Measurements from ENCODE around the gene ARGLU1.

ARGLU1 gene

DNA sequence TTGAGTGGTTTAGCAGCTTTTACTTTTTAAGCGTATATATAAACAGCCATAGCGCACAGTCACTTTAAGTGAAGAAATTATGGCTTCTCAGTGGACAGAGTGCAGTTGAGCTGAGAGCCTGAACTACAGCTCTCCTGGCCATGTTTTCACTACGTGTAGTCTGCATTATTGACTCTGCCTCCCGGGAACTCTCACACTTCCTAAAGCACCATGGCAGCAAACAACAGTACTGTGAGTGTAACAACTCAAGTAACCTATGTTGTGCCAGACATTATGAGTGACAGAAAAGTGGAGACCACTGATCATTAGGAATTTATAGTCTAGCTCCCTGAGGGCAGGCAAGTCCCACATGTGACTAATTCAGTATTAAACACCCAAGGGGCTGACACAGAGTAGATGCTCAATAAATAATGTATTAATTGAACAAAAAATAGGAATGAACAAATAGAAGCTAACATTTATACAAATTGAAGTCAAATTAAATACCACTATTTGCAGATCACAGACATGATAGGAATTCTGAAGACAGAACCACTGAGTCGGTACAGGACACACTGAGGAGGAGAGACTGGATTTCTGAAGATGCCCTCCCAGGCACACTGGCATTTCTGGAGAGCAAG is 52.2 kb downstream of the ARGLU1 start:
- ChIA-PET POLR2A (interaction anchor here (0.9 kb wide), 1 partner anchor 20 kb away, joined by 3 read pairs; the partner anchor contains the start of gene EFNB2), CTCF (interaction anchor here (0.8 kb wide), 1 partner anchor 370 kb away, joined by 3 read pairs; no protein-coding TSS in a partner anchor)
- no peak for DNase-seq (ENCODE audit: extremely low spot score)
- no peak for TF ChIP-seq ELF4 (IDR thresholded peaks at IDR 0.05)
- no peak for TF ChIP-seq SUZ12 (IDR thresholded peaks at IDR 0.05)

DNA sequence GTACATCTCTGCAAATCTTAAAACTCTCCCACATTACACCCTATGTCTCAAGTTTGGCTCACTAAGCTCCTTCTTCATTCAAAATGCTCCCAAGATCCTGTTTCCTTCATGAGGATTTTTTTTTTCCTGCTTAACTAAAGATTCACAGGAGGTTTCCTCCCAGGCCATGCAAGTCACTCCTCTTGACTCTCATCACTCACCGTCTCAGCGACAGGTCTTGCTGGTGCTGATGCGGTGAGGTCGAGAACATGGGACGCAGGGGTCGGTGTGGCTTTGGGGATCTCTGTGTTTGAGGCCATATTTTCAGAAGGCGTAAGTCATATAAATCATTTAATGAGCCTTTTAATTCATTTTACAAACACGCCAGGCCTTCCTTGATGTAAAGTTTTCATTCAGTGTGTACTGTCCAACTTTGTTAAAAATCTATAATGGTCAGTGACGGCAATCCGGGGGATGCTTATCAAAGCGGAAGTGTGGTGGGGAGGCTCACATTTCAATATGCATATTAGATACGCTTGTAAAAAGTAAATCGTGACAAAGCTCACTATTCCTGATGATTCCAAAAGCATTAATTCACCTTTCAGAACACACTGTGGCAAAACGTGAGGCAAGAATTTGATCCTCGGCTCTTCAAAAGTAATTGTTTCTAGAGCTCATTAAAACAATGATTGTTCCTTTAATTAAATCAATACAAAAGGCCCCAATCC is 52.9 kb downstream of the ARGLU1 start:
- no peak for DNase-seq (ENCODE audit: extremely low spot score)
- CTCF ChIA-PET = interaction anchor here (0.8 kb wide), 1 partner anchor 369 kb away, joined by 3 read pairs; no protein-coding TSS in a partner anchor
- TF ChIP-seq, protein P1, sequence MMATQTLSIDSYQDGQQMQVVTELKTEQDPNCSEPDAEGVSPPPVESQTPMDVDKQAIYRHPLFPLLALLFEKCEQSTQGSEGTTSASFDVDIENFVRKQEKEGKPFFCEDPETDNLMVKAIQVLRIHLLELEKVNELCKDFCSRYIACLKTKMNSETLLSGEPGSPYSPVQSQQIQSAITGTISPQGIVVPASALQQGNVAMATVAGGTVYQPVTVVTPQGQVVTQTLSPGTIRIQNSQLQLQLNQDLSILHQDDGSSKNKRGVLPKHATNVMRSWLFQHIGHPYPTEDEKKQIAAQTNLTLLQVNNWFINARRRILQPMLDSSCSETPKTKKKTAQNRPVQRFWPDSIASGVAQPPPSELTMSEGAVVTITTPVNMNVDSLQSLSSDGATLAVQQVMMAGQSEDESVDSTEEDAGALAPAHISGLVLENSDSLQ (IDR thresholded peaks at IDR 0.05) = peak; percentile 20; the same call in 1 of the 2 replicates
- TF ChIP-seq FOXA1 (IDR thresholded peaks at IDR 0.05) = no peak
- POLR2A ChIA-PET = interaction anchor here (0.9 kb wide), 1 partner anchor 21 kb away, joined by 3 read pairs; the partner anchor contains the start of gene EFNB2

DNA sequence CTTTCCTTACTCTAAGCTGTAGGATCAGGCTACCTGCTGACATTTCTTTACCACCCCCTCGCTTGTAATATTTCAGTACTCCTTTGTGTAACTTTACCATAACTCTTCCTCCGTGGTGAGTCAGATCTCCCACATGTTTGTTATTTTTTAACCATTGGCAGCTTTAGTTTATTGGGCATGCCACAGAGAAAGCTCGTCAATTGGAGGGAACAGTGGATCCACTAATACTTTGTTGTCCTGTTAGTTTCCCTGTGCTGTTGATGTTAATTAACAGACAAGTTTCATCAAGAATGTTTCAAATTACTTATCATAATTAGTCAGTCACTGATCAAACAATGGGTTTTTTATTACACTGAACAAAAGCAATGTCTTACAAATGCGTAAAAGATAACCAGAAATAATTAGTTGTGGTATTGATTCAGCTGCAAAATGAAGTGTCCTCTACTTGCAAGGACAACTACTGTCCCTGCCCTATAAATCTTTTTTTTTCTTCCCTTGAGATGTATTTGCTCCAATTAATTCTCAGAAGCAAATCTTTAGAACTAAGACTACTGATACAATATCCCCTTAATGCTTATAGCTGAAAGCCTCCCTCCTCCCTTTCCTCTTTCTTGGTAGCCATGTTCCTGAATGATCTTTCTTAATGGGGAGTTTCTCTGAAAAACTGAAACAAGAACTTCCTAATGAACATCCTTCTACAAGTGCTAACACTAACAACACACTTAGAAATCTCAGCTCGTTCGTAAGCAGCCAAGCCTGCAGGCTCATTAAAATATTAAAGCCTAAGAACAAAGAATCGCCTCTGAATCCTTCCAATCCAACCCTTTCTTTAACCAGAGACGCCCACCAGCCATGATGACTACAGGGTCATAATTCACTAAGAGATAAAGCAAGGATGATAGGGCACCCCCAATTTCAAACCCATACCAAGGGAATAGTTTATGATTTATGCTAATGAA is 54.6 kb downstream of the ARGLU1 start:
- CTCF ChIA-PET = no interaction called here
- POLR2A ChIA-PET = no interaction called here
- no peak for DNase-seq (ENCODE audit: extremely low spot score)
- TF ChIP-seq, protein P1 (IDR thresholded peaks at IDR 0.05) = peak; percentile 71
- TF ChIP-seq L3MBTL2 (conservative IDR thresholded peaks at IDR 0.05) = no peak
- no peak for TF ChIP-seq FOXK2 (IDR thresholded peaks at IDR 0.05)
- no peak for TF ChIP-seq FOXM1 (IDR thresholded peaks at IDR 0.05; ENCODE audit: borderline replicate concordance)
- TF ChIP-seq NFRKB (IDR thresholded peaks at IDR 0.05) = no peak
- TF ChIP-seq CTBP1 (IDR thresholded peaks at IDR 0.05; ENCODE audit: borderline replicate concordance) = peak; percentile 37; the same call in 1 of the 2 replicates
- TF ChIP-seq ELF4 (IDR thresholded peaks at IDR 0.05) = no peak
- no peak for TF ChIP-seq LEF1 (IDR thresholded peaks at IDR 0.05; ENCODE audit: borderline replicate concordance)
- no peak for TF ChIP-seq FOXA1 (IDR thresholded peaks at IDR 0.05)
- no peak for TF ChIP-seq HDGF (IDR thresholded peaks at IDR 0.05; ENCODE audit: borderline replicate concordance)

DNA sequence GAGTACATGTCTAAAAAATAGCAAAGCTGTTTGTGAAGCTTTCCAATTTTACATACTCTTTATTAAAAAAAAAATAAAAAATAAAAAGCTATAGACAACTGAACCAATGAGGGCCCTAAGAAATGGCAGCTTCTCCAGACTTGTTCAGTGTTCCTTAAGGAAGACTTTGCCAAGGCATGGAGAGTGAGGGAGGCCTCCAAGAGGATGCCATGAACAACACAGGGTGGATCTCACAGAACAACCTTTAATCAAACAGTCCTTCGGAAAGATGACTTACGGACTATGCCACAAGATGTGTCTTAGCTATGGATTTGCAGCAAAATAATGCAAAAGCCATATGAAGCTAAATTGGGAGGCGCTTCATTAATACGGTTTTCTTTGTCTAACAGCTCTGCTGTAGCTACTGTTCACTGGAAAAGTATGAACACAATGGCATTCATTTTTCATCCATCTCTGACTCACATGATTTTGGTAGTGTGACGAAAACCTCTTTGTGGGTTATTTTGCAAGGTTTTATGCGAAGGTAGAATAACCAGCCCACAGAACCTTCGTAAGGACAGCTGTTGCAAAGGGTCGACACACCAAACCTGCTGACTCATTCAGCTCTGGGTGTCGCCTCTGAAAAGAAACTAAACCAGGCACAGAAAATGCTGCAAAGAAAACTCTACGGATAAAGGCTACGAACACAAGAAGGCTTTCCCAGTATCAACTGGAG is 60.2 kb downstream of the ARGLU1 start:
- CTCF ChIA-PET = no interaction called here

DNA sequence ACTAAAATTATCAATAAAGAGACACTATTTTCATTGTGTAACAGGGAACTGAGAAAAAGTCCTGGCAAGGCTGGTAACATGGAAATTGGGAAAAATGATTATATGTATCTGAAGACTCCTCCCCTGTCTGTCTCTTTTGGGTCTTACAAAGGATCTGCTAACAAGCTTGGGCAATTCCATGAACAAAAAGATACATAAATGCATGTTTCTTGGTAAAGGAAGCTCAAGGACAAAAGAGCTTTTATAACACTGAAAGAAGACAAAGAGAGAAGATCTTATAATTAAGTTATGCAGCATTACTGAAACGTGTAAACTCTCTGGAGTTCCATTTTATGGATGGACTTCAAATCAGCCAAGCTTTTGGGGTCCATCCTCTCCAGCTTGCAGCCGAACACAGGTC is 61.7 kb downstream of the ARGLU1 start:
- no peak for DNase-seq (ENCODE audit: extremely low spot score)
- POLR2A ChIA-PET = no interaction called here
- CTCF ChIA-PET = no interaction called here
- TF ChIP-seq NFRKB (IDR thresholded peaks at IDR 0.05) (no peak), CTBP1 (IDR thresholded peaks at IDR 0.05; ENCODE audit: borderline replicate concordance) (no peak), SUZ12 (IDR thresholded peaks at IDR 0.05) (no peak), FOXM1 (IDR thresholded peaks at IDR 0.05; ENCODE audit: borderline replicate concordance) (no peak), ELF4 (IDR thresholded peaks at IDR 0.05) (no peak), FOXK2 (IDR thresholded peaks at IDR 0.05) (no peak), BHLHE40 (IDR thresholded peaks at IDR 0.05; ENCODE audit: borderline replicate concordance) (no peak), LEF1 (IDR thresholded peaks at IDR 0.05; ENCODE audit: borderline replicate concordance) (no peak), L3MBTL2 (conservative IDR thresholded peaks at IDR 0.05) (no peak), ZNF384 (IDR thresholded peaks at IDR 0.05) (no peak), HDGF (IDR thresholded peaks at IDR 0.05; ENCODE audit: borderline replicate concordance) (no peak), SP1 (IDR thresholded peaks at IDR 0.05) (no peak), FOXA1 (IDR thresholded peaks at IDR 0.05) (no peak), TARDBP (IDR thresholded peaks at IDR 0.05) (no peak), ARNT (IDR thresholded peaks at IDR 0.05) (no peak)
- TF ChIP-seq, protein P1 (IDR thresholded peaks at IDR 0.05) = no peak

More for the DNA sequence above, 60.2 kb downstream of the ARGLU1 start:
- POLR2A ChIA-PET = no interaction called here
- TF ChIP-seq ZNF384 (IDR thresholded peaks at IDR 0.05) (no peak), NFRKB (IDR thresholded peaks at IDR 0.05) (no peak), FOXA1 (IDR thresholded peaks at IDR 0.05) (no peak), ELF4 (IDR thresholded peaks at IDR 0.05) (no peak), CTBP1 (IDR thresholded peaks at IDR 0.05; ENCODE audit: borderline replicate concordance) (no peak), SP1 (IDR thresholded peaks at IDR 0.05) (no peak), HDGF (IDR thresholded peaks at IDR 0.05; ENCODE audit: borderline replicate concordance) (no peak), L3MBTL2 (conservative IDR thresholded peaks at IDR 0.05) (no peak), LEF1 (IDR thresholded peaks at IDR 0.05; ENCODE audit: borderline replicate concordance) (no peak), FOXK2 (IDR thresholded peaks at IDR 0.05) (no peak), SUZ12 (IDR thresholded peaks at IDR 0.05) (no peak), TARDBP (IDR thresholded peaks at IDR 0.05) (no peak), FOXM1 (IDR thresholded peaks at IDR 0.05; ENCODE audit: borderline replicate concordance) (no peak), BHLHE40 (IDR thresholded peaks at IDR 0.05; ENCODE audit: borderline replicate concordance) (no peak), ARNT (IDR thresholded peaks at IDR 0.05) (no peak)
- TF ChIP-seq, protein P1 (IDR thresholded peaks at IDR 0.05) = no peak
- DNase-seq (ENCODE audit: extremely low spot score) = no peak
